BLaER1 treated with 17β-estradiol and CSF1 and Interleukin-3, amounts not matched to agents 10 nM and 100 nM (cell line): ENCODE data around the gene SPAG16.

ENCODE experiments used
- H3K27ac ChIP-seq, 11 experiments: shearing (Covaris generic); formaldehyde crosslinking; 2 replicates each; pipeline ENCODE4 v1.8.1; 2022
- H3K27me3 ChIP-seq, 11 experiments: shearing (Covaris generic); formaldehyde crosslinking; 2 replicates each; pipeline ENCODE4 v1.8.1; 2022
- H3K36me3 ChIP-seq, 11 experiments: shearing (Covaris generic); formaldehyde crosslinking; 2 replicates each; pipeline ENCODE4 v1.8.1; 2022
- H3K4me1 ChIP-seq, 10 experiments: shearing (Covaris generic); formaldehyde crosslinking; 2 replicates each; pipeline ENCODE4 v1.8.1; 2022
- H3K4me2 ChIP-seq, 11 experiments: shearing (Covaris generic); formaldehyde crosslinking; 2 replicates each; pipeline ENCODE4 v1.8.1; 2022
- H3K4me3 ChIP-seq, 10 experiments: shearing (Covaris generic); formaldehyde crosslinking; 2 replicates each; pipeline ENCODE4 v1.8.1; 2022
- H3K9ac ChIP-seq, 11 experiments: shearing (Covaris generic); formaldehyde crosslinking; 2 replicates each; pipeline ENCODE4 v1.8.1; 2022
- H3K9me3 ChIP-seq, 11 experiments: shearing (Covaris generic); formaldehyde crosslinking; replicated peaks in 1 of 11; 2 replicates each; pipeline ENCODE4 v1.8.1; 2022
- H4K20me1 ChIP-seq, 11 experiments: shearing (Covaris generic); formaldehyde crosslinking; 2 replicates each; pipeline ENCODE4 v1.8.1; 2022
- Cebpa-rat ChIP-seq, 11 experiments: shearing (Covaris generic); IDR thresholded peaks; 2 replicates each; pipeline ENCODE4 v1.8.1; 2022

SPAG16 gene

DNA sequence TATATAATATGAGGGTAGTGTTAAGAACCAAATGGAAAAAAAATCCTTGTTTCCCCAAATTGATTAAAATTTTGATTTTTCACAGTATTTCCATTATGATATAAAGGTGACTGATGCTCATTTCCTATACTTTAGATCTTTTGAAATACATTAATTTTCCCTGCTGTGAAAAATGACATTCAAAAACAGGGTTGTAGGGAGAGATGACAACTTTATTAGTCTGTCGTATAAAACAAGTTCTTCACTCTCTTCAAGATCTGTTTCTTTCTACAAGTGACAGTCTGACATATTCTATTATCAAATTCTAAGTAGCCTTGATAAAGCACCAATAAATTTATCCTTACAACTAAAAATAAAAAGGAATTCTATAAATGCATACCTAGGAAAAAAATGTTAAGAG, 1081.3 kb downstream of the SPAG16 start:
- Histone ChIP-seq H3K27ac (no peak overlapping the region), H4K20me1 (no peaks in the 10 kb centered on the region), H3K9me3 (no peaks in the 10 kb centered on the region), H3K4me3 (no peak overlapping the region), H3K4me1 (no peaks in the 10 kb centered on the region), H3K4me2 (no peak overlapping the region), H3K36me3 (no peaks in the 10 kb centered on the region), H3K27me3 (no peaks in the 10 kb centered on the region), H3K9ac (no peak overlapping the region)
- no peak for TF ChIP-seq Cebpa-rat (IDR thresholded peaks at IDR 0.05)

DNA sequence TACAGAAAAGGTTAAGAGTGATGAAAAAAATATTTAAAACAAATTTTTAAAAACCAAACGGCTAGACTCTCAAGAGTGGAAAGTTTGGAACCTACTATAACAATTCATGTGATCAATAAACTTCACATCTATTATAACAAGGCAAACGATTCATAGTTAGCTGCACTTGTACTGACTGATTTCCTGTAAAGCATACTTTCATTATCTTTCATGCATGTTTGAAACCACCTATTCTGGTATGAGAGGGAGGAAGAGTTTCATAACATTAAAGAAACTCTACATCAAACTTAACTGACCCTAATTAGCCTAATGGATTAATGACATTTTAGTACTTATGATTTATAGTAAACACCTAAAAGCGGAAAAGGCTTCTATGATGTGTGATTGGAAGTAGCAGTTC, 1082.9 kb downstream of the SPAG16 start:
- no peak overlapping the region for H3K4me2 ChIP-seq
- no peak overlapping the region for H3K4me3 ChIP-seq
- no peaks in the 10 kb centered on the region for H3K4me1 ChIP-seq
- no peaks in the 10 kb centered on the region for H4K20me1 ChIP-seq
- no peaks in the 10 kb centered on the region for H3K36me3 ChIP-seq
- no peaks in the 10 kb centered on the region for H3K27me3 ChIP-seq
- H3K27ac ChIP-seq = no peak overlapping the region
- no peak for TF ChIP-seq Cebpa-rat (IDR thresholded peaks at IDR 0.05)
- H3K9me3 ChIP-seq = no peaks in the 10 kb centered on the region
- H3K9ac ChIP-seq = no peak overlapping the region

DNA sequence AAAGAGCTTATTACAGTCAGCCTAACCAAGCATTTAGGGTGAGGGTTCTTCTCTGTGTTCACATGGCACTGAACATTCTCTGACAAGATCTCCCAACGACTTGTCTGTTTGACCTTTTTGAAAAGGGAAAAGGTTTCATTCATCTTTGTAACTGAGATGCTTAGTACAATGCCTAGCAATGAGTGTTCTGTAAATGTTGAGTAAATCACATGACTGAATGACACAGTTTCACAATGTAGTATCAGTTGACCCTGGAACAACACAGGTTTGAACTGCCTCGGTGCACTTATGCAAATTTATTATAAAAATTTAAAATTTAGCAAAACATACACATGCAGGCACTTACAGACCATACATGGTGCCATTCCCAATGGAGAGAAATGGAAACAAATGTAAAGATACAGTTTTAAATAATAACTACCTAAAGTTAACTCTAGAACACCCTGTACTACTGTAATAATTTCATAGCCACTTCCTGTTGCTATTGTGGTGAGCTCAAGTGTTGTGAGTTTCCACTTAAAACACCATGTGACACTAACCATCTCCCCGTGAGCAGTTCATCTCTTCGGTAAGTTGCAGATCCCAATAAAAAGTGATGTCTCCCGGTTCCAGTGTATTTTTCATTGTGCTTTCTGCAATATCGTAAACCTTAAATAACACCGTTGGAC, 1092.5 kb downstream of the SPAG16 start:
- Histone ChIP-seq H3K27me3 (no peaks in the 10 kb centered on the region), H3K36me3 (no peaks in the 10 kb centered on the region), H3K9ac (no peak overlapping the region), H3K9me3 (no peaks in the 10 kb centered on the region), H4K20me1 (no peaks in the 10 kb centered on the region), H3K4me1 (no peaks in the 10 kb centered on the region), H3K27ac (no peak overlapping the region), H3K4me2 (0 out of 22 replicates have a peak overlapping the region, but pooled peaks of 1 of the 11 experiments have one; percentile 1), H3K4me3 (no peak overlapping the region)
- TF ChIP-seq Cebpa-rat (IDR thresholded peaks at IDR 0.05) = no peak

DNA sequence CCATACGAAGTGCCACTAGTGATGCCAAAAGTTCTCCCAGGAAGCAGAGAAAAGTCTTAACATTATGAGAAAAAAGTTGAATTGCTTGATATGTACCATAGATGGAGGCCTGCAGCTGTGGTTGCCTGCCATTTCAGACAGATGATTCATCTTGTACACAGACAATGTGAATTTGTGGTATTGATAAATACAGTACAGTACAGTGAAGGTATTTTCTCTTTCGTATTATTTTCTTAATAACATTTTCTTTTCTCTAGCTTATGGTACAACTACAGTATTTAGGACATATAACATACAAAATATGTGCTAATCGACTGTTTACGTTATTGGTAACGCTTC, 1093.0 kb downstream of the SPAG16 start:
- Histone ChIP-seq H3K36me3 (no peaks in the 10 kb centered on the region), H3K27me3 (no peaks in the 10 kb centered on the region), H3K9ac (no peak overlapping the region), H4K20me1 (no peaks in the 10 kb centered on the region), H3K9me3 (no peaks in the 10 kb centered on the region), H3K27ac (no peak overlapping the region), H3K4me2 (no peak overlapping the region), H3K4me1 (no peaks in the 10 kb centered on the region), H3K4me3 (no peak overlapping the region)
- TF ChIP-seq Cebpa-rat (IDR thresholded peaks at IDR 0.05) = no peak

DNA sequence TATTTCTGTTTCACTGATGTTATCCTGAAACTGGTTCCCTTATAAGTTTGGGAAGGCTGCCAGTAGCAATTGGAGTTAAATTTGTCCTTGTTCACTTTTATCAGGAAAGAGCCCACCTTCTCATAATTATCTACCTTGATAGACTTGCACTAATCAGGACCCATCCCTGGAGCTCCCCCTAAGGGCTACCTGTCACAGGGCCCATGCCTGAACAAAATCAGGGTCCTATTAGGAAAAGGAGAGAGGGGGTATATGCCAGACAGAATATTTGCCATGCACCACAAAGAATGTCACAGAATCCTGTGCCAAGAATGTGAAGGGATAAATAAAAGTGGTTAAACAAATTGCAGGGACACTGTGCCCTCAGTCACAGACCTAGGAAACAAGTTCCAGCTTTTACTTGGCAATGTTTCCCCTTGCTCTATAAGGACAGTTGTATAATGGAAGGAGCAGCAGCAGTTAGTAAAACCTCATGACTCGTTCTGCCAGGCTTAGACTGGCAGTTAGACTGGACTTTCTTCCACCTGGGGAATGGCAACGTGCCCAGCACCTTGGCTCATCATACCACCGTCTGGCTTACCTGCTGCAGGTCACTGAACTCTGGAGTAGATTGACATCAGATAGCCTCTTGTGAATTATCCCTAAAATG, 1094.3 kb downstream of the SPAG16 start:
- no peaks in the 10 kb centered on the region for H3K36me3 ChIP-seq
- H3K27me3 ChIP-seq = no peaks in the 10 kb centered on the region
- no peak overlapping the region for H3K4me2 ChIP-seq
- H3K4me3 ChIP-seq = no peak overlapping the region
- no peaks in the 10 kb centered on the region for H3K4me1 ChIP-seq
- no peaks in the 10 kb centered on the region for H4K20me1 ChIP-seq
- H3K9ac ChIP-seq = no peak overlapping the region
- TF ChIP-seq Cebpa-rat (IDR thresholded peaks at IDR 0.05) = no peak
- H3K9me3 ChIP-seq = no peaks in the 10 kb centered on the region
- H3K27ac ChIP-seq = no peak overlapping the region

DNA sequence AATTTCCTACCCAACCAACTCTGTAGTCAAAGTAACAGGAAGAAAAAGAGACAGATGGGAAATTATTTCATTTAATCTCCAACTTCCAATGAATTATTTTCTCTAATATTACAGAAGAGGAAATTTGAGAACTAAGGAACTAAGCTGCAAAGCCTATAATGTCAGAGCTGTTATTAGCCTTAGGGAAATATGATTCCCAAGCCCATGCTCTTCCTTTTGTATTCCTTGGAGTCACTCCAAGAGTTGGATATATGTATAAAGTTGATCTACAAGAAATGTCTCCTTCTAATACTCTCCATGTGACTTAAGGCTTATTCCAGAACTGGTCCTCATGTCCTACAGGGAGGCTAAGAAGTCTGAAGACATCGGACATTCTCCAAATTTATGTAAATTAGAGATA, 1095.0 kb downstream of the SPAG16 start:
- Histone ChIP-seq H3K4me3 (no peak overlapping the region), H3K9ac (no peak overlapping the region), H4K20me1 (no peaks in the 10 kb centered on the region), H3K9me3 (no peaks in the 10 kb centered on the region), H3K27ac (no peak overlapping the region), H3K4me1 (no peaks in the 10 kb centered on the region), H3K36me3 (no peaks in the 10 kb centered on the region), H3K4me2 (no peak overlapping the region), H3K27me3 (no peaks in the 10 kb centered on the region)
- TF ChIP-seq Cebpa-rat (IDR thresholded peaks at IDR 0.05) = no peak

DNA sequence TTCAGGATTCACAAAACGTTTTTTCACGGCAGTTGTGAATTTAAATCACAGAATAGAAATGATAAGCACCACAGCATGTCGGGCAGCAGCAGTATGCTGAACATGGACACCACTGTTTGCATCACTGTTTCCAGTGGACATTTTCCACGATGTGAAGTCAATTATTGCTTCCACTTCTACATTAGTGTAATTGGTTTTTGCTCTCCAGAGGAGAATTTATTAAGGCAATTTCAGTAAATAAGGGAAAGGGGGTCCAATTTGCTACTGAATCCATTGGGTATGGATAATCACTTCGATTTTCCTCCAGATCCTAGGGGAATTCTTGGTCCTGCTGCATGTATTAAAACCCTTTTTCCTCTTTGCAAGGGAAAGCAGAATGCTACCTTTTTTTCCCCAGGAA, 1096.4 kb downstream of the SPAG16 start:
- no peaks in the 10 kb centered on the region for H4K20me1 ChIP-seq
- no peaks in the 10 kb centered on the region for H3K36me3 ChIP-seq
- no peaks in the 10 kb centered on the region for H3K4me1 ChIP-seq
- no peaks in the 10 kb centered on the region for H3K9me3 ChIP-seq
- no peak for TF ChIP-seq Cebpa-rat (IDR thresholded peaks at IDR 0.05)
- no peak overlapping the region for H3K9ac ChIP-seq
- no peak overlapping the region for H3K4me3 ChIP-seq
- no peaks in the 10 kb centered on the region for H3K27me3 ChIP-seq
- no peak overlapping the region for H3K27ac ChIP-seq
- H3K4me2 ChIP-seq = no peak overlapping the region

DNA sequence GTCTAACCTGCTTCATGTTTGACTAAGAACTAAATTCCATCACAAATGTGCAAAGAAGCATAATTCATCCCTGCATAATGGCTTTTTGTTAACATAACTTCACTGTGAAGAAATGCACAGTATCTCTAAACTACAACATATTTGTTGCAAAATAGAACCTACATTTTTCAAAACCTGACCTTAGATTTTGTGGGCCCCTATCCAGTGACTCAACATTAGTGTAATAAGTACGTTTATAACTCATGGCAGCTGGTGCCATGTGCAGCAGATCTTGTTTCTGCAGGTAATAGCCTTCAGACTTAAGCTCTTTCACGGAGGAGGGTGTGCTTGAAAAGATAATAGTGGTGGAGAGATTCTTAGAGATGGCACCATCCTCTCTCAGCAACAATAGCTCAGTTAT, 1098.0 kb downstream of the SPAG16 start:
- Histone ChIP-seq H3K9ac (no peak overlapping the region), H3K4me3 (no peak overlapping the region)

DNA sequence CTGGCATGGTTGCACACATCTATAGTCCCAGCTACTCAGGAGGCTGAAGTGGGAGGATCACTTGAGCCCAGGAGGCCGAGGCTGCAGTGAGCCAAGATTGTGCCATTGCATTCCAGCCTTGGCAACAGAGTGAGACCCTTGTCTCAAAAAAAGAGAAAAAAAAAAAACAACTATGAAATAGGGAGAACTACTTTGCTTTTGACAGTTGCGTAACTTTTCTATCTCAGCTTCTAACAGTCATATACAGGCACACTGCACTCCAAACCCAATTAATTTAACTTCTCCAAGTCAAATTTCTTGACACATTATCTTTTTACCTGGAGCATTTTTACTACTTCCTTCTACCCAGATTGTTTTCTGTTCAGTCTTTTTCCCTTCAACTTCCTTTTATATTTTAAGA, 1102.5 kb downstream of the SPAG16 start:
- no peaks in the 10 kb centered on the region for H3K36me3 ChIP-seq
- no peaks in the 10 kb centered on the region for H3K27me3 ChIP-seq
- no peaks in the 10 kb centered on the region for H3K4me1 ChIP-seq
- no peak overlapping the region for H3K9ac ChIP-seq
- H3K4me3 ChIP-seq = no peak overlapping the region
- peak in 4 of 11 experiments; percentile 17 to 56 (median 31); a peak in 3 of 22 replicates for TF ChIP-seq Cebpa-rat (IDR thresholded peaks at IDR 0.05)
- no peaks in the 10 kb centered on the region for H3K9me3 ChIP-seq
- H3K27ac ChIP-seq = no peak overlapping the region
- H4K20me1 ChIP-seq = no peaks in the 10 kb centered on the region
- no peak overlapping the region for H3K4me2 ChIP-seq

More for the DNA sequence above, 1098.0 kb downstream of the SPAG16 start:
- Histone ChIP-seq H3K4me1 (no peaks in the 10 kb centered on the region), H3K27ac (no peak overlapping the region), H3K27me3 (no peaks in the 10 kb centered on the region), H3K36me3 (no peaks in the 10 kb centered on the region), H3K4me2 (no peak overlapping the region), H3K9me3 (no peaks in the 10 kb centered on the region), H4K20me1 (no peaks in the 10 kb centered on the region)
- TF ChIP-seq Cebpa-rat (IDR thresholded peaks at IDR 0.05) = no peak

DNA sequence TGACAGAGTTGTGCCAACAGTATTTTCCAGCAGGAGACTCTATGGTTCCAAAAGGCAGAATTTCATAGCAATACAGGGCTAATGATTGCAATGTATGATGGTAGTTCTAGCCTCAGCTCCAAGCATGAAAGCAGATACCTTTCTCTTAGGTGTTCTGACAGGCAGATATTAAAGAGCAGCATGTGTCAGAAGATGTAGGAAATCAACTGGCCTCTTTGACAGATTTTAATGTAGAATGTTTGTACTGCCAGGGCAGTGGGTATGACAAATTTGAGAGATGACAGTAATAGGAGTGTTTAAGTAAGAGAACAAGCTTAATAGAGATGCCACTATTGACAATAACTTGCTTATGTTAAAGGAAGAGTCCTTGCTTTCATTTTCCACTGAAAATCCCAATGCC, 1105.1 kb downstream of the SPAG16 start:
- Histone ChIP-seq H3K36me3 (no peaks in the 10 kb centered on the region), H3K4me2 (no peak overlapping the region), H3K4me3 (no peak overlapping the region), H3K27ac (no peak overlapping the region), H4K20me1 (no peaks in the 10 kb centered on the region), H3K9me3 (no peaks in the 10 kb centered on the region), H3K27me3 (no peaks in the 10 kb centered on the region), H3K4me1 (no peaks in the 10 kb centered on the region), H3K9ac (no peak overlapping the region)
- TF ChIP-seq Cebpa-rat (IDR thresholded peaks at IDR 0.05) = no peak
